Measurements from ENCODE around the gene SHROOM3.
"Not testable (repeated sequence)": the region's sequence is repeated elsewhere in the genome, so short reads cannot be mapped to it uniquely, and the experiment has no call there.

Gene SHROOM3

DNA sequence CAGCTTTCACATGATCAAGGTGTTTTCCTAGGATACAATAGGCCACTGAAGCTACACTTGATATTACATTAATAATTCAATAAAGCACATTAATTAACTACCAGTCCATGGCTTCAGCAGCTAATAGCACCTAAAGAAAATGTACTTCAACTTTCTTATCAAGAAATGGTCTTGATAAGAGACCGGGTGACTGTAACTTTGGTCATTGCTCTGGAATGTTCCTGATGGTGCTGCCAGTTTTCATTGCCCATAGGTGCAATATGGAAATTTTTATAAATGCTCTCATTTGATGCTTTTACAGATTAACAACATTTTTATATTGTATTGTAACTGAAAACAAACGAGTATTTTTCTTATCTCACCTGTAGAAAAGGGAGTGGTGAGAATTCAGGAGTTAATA lies 165.4 kb downstream of the SHROOM3 start:
- no peak for DNase-seq

DNA sequence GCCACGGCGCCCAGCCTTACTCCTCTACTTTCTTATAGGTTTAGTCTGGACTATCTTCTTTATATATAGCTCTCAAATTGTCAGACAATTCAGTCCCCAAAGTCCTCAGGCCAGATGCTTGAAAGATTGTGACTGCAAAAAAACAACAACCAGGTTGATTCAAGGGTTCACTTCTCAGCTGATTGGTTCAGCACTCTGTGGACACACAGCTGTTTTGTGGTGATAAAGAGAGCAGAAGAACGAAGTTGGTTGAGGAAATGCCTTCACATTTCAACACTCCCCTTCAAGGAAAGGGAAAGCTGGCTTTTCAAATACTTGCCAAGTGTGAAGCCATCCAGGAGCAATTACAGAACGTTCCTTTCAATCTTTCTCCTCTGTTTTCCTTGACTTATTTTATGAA lies 166.8 kb downstream of the SHROOM3 start:
- no peak for DNase-seq

- no peak for DNase-seq
These were observed 170.1 kb downstream of the SHROOM3 start for GRCh38 chr4:76605099-76605563.

GRCh38 chr4:76606645-76607265 lies 171.7 kb downstream of the SHROOM3 start:
- no peak for DNase-seq

GRCh38 chr4:76607266-76607799 lies 172.3 kb downstream of the SHROOM3 start:
- DNase-seq = no peak

DNA sequence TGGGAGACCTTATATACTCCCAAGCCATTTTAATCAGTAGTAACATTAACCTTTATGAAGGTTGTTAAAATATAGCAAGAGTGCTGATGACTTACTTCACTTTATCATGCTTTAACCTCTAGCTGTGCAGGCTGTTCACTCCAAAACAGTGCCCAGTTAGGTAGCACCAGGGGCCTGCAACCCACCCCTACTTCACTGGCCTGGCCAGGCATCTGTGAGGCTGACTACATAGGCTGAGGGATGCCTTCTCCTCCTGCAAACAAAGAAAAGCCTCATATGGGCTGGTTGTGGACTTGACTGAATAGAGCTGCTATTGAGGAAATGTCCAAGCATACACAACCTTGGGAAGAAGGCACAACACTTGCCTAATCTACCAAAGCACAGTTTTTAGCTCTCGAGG lies 172.8 kb downstream of the SHROOM3 start:
- DNase-seq = no peak

DNA sequence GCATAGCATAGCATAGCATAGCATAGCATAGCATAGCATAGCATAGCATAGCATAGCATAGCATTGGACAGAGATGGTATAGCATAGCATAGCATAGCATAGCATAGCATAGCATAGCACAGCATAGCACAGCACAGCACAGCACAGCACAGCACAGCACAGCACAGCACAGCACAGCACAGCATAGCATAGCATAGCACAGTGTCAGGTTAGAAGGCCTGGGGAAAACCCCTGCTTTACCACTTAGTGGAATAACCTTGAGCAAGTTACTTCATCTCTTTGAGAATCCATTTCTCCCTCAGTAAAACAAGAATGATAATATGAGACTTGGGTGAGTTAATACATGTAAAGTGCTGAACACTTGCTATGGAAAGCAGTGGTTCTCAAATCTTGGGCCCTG lies 173.5 kb downstream of the SHROOM3 start:
- DNase-seq = not testable (repeated sequence)

- DNase-seq = no peak
These were observed 175.9 kb downstream of the SHROOM3 start for GRCh38 chr4:76610751-76611547.

DNA sequence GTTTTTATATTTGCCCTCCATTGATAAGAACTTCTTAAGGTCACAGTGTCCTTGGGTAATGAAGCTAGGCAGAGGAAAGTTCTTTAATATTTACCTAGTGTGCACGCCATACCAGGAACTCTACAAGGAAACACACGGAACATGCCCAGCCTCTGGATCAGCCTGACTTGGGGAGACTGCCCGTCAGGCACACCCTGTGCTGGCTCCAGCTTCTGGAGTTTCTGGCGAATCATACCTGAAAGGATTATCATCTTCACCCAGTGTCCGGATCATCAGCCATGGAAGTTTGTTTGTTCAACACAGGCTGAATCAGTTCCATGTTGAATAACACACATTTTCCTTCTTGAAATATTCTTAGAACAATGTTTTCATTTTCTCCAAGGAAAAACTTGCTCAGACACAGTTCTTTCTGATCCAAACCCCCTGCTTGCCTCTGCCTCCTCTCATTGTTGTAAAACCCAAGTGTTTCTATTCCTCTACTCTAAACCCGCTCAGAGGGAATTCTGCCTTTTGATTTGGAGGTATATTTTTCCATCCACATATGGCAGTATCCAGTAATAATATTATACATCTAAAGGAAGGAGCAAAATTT lies 176.7 kb downstream of the SHROOM3 start:
- DNase-seq = no peak

DNA sequence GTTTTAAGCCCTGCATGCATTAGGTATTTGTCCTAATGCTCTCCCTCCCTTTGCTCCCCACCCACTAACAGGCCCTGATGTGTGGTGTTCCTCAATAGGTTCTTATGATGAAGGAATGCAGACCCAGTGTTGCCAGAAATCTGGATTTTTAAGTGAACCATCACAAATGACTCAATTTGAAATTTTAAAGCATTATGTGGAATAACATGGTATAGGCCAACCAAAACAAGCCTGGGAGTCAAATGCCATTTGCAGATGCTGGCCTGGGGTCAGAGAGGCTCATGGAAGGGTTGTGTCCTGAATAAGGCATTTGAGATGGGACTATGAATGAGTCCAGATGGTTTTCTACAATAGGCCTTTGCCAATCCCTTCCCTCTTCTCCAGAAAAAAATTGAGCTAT lies 179.6 kb downstream of the SHROOM3 start:
- DNase-seq = no peak

- no peak for DNase-seq
These were observed 181.0 kb downstream of the SHROOM3 start for GRCh38 chr4:76615999-76616398.

GRCh38 chr4:76616526-76616925 lies 181.5 kb downstream of the SHROOM3 start:
- no peak for DNase-seq

- peak; percentile 10 for DNase-seq
These were observed 185.9 kb downstream of the SHROOM3 start for GRCh38 chr4:76620723-76621468.

- no peak for DNase-seq
These were observed 187.1 kb downstream of the SHROOM3 start for GRCh38 chr4:76622126-76622525.

DNA sequence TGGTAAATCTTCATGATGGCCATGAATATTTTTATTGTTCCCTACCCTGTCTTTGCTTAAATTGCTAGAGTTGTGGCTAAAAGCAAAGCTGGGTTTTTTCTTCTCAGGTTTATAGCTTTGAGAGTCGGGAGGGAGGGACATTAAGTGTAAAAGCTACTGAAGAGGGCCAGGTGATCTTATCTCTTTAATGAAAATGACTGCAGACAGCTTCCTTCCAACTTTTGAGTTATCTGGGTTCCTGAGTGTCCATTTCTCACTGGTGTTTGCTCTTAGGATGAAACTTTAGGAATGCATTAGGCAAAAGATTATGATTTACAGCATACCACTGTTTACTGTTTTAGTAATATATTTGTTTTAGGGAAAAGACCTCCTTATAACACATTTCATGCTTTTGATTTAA lies 187.7 kb downstream of the SHROOM3 start:
- DNase-seq = no peak

GRCh38 chr4:76623217-76624045 lies 188.4 kb downstream of the SHROOM3 start:
- no peak for DNase-seq

GRCh38 chr4:76624241-76624681 lies 189.2 kb downstream of the SHROOM3 start:
- no peak for DNase-seq

- DNase-seq = no peak
These were observed 190.1 kb downstream of the SHROOM3 start for GRCh38 chr4:76624931-76625715.

DNA sequence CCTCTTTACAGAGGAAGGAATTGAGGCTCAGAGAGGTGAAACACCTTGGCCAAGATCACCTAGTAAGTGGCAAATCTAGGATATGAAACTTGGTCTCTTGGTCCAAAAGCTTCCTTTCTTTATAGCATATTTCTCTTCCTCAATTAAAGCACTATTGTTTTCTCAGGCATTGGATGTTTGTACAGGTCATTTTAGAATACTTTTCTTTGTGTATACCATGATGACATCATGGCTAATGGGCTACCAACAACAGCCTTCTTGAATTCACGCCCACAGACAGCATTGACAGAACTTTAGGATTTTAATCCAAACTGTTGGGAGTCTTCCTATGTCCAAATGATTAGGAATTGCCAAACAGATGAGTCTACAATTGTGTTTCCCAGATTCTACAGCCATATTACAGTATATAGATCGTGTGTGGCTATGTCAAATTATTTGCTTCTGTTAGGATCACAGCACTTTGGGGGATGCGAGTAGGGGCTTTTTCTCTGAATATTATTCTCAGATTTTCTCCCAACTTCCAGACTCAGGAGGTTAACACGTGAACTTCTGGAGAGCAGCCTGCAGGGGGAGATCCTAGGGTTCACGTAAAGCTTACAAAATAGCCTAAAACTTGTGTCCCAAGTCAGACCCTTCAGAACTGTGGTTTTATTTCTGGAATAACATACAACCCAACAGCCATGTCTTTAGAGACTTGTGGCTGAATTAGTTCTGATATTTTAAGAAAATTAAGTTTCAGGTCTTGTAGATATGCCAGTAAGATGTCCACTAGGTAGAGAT lies 191.8 kb downstream of the SHROOM3 start:
- DNase-seq = no peak

- DNase-seq = no peak
These were observed 193.2 kb downstream of the SHROOM3 start for GRCh38 chr4:76628251-76628650.
